ENCODE results near the gene RHBDL2. TPM values are rescaled to one million over a fixed set of nuclear protein-coding genes. Genes with fewer than 3 reads are reported as not detected.

RHBDL2 gene
- total RNA-seq, 4 donors from 2014 or later: not detected

GRCh38 chr1:38932571-38932970 is 9.1 kb downstream of the RHBDL2 start:
- Histone ChIP-seq H3K36me3 (no peaks in the 10 kb centered on the region), H3K4me1 (no peaks in the 10 kb centered on the region), H3K27me3 (no peaks in the 10 kb centered on the region), H3K4me3 (no peak overlapping the region), H3K27ac (replicated peaks in 1 of 4) (no peak overlapping the region), H3K9me3 (no peaks in the 10 kb centered on the region)
- TF ChIP-seq POLR2A (IDR thresholded peaks at IDR 0.05; ENCODE audit: low read depth): no peak
- no peak for TF ChIP-seq CTCF (IDR thresholded peaks at IDR 0.05)
- TF ChIP-seq POLR2AphosphoS5 (IDR thresholded peaks at IDR 0.05): no peak
- no peak for TF ChIP-seq EP300 (IDR thresholded peaks at IDR 0.05)
- no peak for DNase-seq (ENCODE audit: extremely low spot score)
- intact Hi-C loops (cut with DNase I): no loop called here
- 90% methylated on average over 7 of the region's 7 CpGs for WGBS

GRCh38 chr1:38929476-38929875 is 12.2 kb downstream of the RHBDL2 start:
- TF ChIP-seq EP300 (IDR thresholded peaks at IDR 0.05) (no peak), POLR2A (IDR thresholded peaks at IDR 0.05; ENCODE audit: low read depth) (no peak), CTCF (IDR thresholded peaks at IDR 0.05) (no peak)
- Histone ChIP-seq H3K27ac (replicated peaks in 1 of 4) (no peak overlapping the region), H3K27me3 (no peaks in the 10 kb centered on the region), H3K4me3 (no peak overlapping the region), H3K9me3 (no peaks in the 10 kb centered on the region), H3K36me3 (no peaks in the 10 kb centered on the region), H3K4me1 (no peaks in the 10 kb centered on the region)
- intact Hi-C loops (cut with DNase I): no loop called here
- DNase-seq (ENCODE audit: extremely low spot score): no peak
- 82% methylated on average over 3 of the region's 6 CpGs for WGBS

GRCh38 chr1:38929054-38929453 is 12.6 kb downstream of the RHBDL2 start:
- WGBS: 79% methylated on average over 8 of the region's 8 CpGs
- Histone ChIP-seq H3K27ac (replicated peaks in 1 of 4) (no peak overlapping the region), H3K4me1 (no peaks in the 10 kb centered on the region), H3K36me3 (no peaks in the 10 kb centered on the region), H3K27me3 (no peaks in the 10 kb centered on the region), H3K4me3 (no peak overlapping the region), H3K9me3 (no peaks in the 10 kb centered on the region)
- DNase-seq (ENCODE audit: extremely low spot score): no peak
- TF ChIP-seq EP300 (IDR thresholded peaks at IDR 0.05): no peak
- intact Hi-C loops (cut with DNase I): no loop called here

GRCh38 chr1:38926091-38926490 is 15.5 kb downstream of the RHBDL2 start:
- no peak for DNase-seq (ENCODE audit: extremely low spot score)
- Histone ChIP-seq H3K27ac (replicated peaks in 1 of 4) (no peak overlapping the region), H3K27me3 (no peaks in the 10 kb centered on the region), H3K4me1 (no peaks in the 10 kb centered on the region), H3K36me3 (no peaks in the 10 kb centered on the region), H3K4me3 (no peak overlapping the region), H3K9me3 (no peaks in the 10 kb centered on the region)
- intact Hi-C loops (cut with DNase I): no loop called here
- 86% methylated on average over 2 of the region's 3 CpGs for WGBS
- TF ChIP-seq EP300 (IDR thresholded peaks at IDR 0.05) (no peak), POLR2AphosphoS5 (IDR thresholded peaks at IDR 0.05) (no peak), POLR2A (IDR thresholded peaks at IDR 0.05; ENCODE audit: low read depth) (no peak), CTCF (IDR thresholded peaks at IDR 0.05) (no peak)

- Histone ChIP-seq H3K36me3 (no peaks in the 10 kb centered on the region), H3K27ac (replicated peaks in 1 of 4) (no peak overlapping the region), H3K4me3 (no peak overlapping the region), H3K4me1 (no peaks in the 10 kb centered on the region), H3K27me3 (no peaks in the 10 kb centered on the region), H3K9me3 (no peaks in the 10 kb centered on the region)
- TF ChIP-seq EP300 (IDR thresholded peaks at IDR 0.05) (no peak), POLR2AphosphoS5 (IDR thresholded peaks at IDR 0.05) (no peak), CTCF (IDR thresholded peaks at IDR 0.05) (no peak), POLR2A (IDR thresholded peaks at IDR 0.05; ENCODE audit: low read depth) (no peak)
- intact Hi-C loops (cut with DNase I): no loop called here
- WGBS: 81% methylated on average over 2 of the region's 2 CpGs
- DNase-seq (ENCODE audit: extremely low spot score): no peak
Observed at GRCh38 chr1:38925391-38925790, 16.2 kb downstream of the RHBDL2 start.
